Neural cell (in vitro differentiated cells): ENCODE measurements around the gene SLC2A13. TPM values are rescaled to one million over a fixed set of nuclear protein-coding genes. Genes with fewer than 3 reads are reported as not detected.

Experiments
- H2AFZ ChIP-seq: fragments of 200-600, 300-800 bp; sonication (generic), shearing (Covaris generic); 2 replicates; pipeline ENCODE4 v1.6.0; 2014; ENCODE audit warnings: low read depth, mild to moderate bottlenecking, antibody characterized with exemption, low read length, moderate library complexity
- H3F3A ChIP-seq: fragments of 200-600 bp; shearing (Covaris generic); 2 replicates; pipeline ENCODE4 v1.6.1; 2016; ENCODE audit warnings: mild to moderate bottlenecking, moderate library complexity, mixed read lengths, antibody characterized with exemption, low read length; ENCODE audit not compliant: insufficient read depth, poor library complexity, severe bottlenecking
- H3K27ac ChIP-seq: fragments of 200-600, 300-800 bp; sonication (generic), shearing (Covaris generic); 2 replicates; pipeline ENCODE4 v1.5.1; 2014; ENCODE audit warnings: mild to moderate bottlenecking, low read length, moderate library complexity
- H3K27me3 ChIP-seq: fragments of 300-800, 200-600 bp; sonication (generic), shearing (Covaris generic); 2 replicates; pipeline ENCODE4 v1.6.0; 2014; ENCODE audit warnings: mild to moderate bottlenecking, low read depth, low read length, moderate library complexity; ENCODE audit not compliant: insufficient read depth
- H3K36me3 ChIP-seq: fragments of 300-800, 200-600 bp; sonication (generic), shearing (Covaris generic); 2 replicates; pipeline ENCODE4 v1.5.1; 2014; ENCODE audit warnings: mild to moderate bottlenecking, antibody characterized with exemption, low read length, moderate library complexity; ENCODE audit not compliant: insufficient read depth
- H3K4me2 ChIP-seq: fragments of 300-800, 200-600 bp; sonication (generic), shearing (Covaris generic); 2 replicates; pipeline ENCODE4 v1.6.0; 2014; ENCODE audit warnings: mild to moderate bottlenecking, low read length
- H3K4me3 ChIP-seq: fragments of 300-800, 200-600 bp; sonication (generic), shearing (Covaris generic); 2 replicates; pipeline ENCODE4 v1.5.1; 2014; ENCODE audit warnings: mild to moderate bottlenecking, low read length, moderate library complexity
- H3K79me2 ChIP-seq: fragments of 200-600 bp; shearing (Covaris generic); replicated peaks from 2 replicates; pipeline ENCODE4 v1.6.0; 2014; ENCODE audit warnings: mild to moderate bottlenecking, low read length, moderate library complexity; ENCODE audit not compliant: insufficient read depth
- H3K9ac ChIP-seq: fragments of 300-800, 200-600 bp; sonication (generic), shearing (Covaris generic); 2 replicates; pipeline ENCODE4 v1.6.1; 2016; ENCODE audit warnings: mild to moderate bottlenecking, low read length, mixed read lengths
- H3K9me2 ChIP-seq: fragments of 200-600 bp; shearing (Covaris generic); 2 replicates; pipeline ENCODE4 v1.6.1; 2016; ENCODE audit warnings: mild to moderate bottlenecking, low read length, mixed read lengths; ENCODE audit not compliant: insufficient read depth
- H3K9me3 ChIP-seq: fragments of 200-600, 300-800 bp; sonication (generic), shearing (Covaris generic); 2 replicates; pipeline ENCODE4 v1.6.1; 2016; ENCODE audit warnings: mild to moderate bottlenecking, mixed run types, low read length, moderate library complexity, mixed read lengths
- H4K20me1 ChIP-seq: fragments of 200-600 bp; shearing (Covaris generic); 2 replicates; pipeline ENCODE4 v1.6.1; 2016; ENCODE audit warnings: mild to moderate bottlenecking, mixed run types; ENCODE audit not compliant: insufficient read depth
- EP300 ChIP-seq: fragments of 450-650 bp; conservative IDR thresholded peaks from 2 replicates; pipeline ENCODE4 v1.6.1; 2014; ENCODE audit warnings: antibody characterized with exemption, mild to moderate bottlenecking, moderate library complexity; ENCODE audit not compliant: poor library complexity, severe bottlenecking
- EZH2 ChIP-seq: fragments of 200-600, 300-800 bp; shearing (Covaris generic), sonication (generic); IDR thresholded peaks from 2 replicates; pipeline ENCODE4 v1.6.1; 2014; ENCODE audit warnings: antibody characterized with exemption, low read length, borderline replicate concordance, mild to moderate bottlenecking; ENCODE audit not compliant: insufficient read depth, poor library complexity, severe bottlenecking
- MXI1 ChIP-seq: fragments of 450-650 bp; conservative IDR thresholded peaks from 2 replicates; pipeline ENCODE4 v1.6.1; 2014; ENCODE audit warnings: antibody characterized with exemption, mild to moderate bottlenecking; ENCODE audit not compliant: poor library complexity, severe bottlenecking
- POLR2AphosphoS5 ChIP-seq: IDR thresholded peaks from 2 replicates; pipeline ENCODE4 v1.6.1; 2012
- RAD21 ChIP-seq: fragments of 450-650 bp; conservative IDR thresholded peaks from 2 replicates; pipeline ENCODE4 v1.6.1; 2014; ENCODE audit warnings: antibody characterized with exemption, mild to moderate bottlenecking, moderate library complexity
- REST ChIP-seq: IDR thresholded peaks from 2 replicates; pipeline ENCODE4 v1.6.1; 2012; ENCODE audit warnings: borderline replicate concordance
- SMC3 ChIP-seq: fragments of 450-650 bp; conservative IDR thresholded peaks from 2 replicates; pipeline ENCODE4 v1.6.1; 2014; ENCODE audit warnings: antibody characterized with exemption, mild to moderate bottlenecking, moderate library complexity; ENCODE audit not compliant: poor library complexity
- TAF1 ChIP-seq: IDR thresholded peaks from 2 replicates; pipeline ENCODE4 v1.6.1; 2012; ENCODE audit warnings: low read depth
- polyA plus RNA-seq: library from polyadenylated mRNA; depleted of rRNA; stranded (reverse); fragments of >200 nt; gene quantifications from 2 replicates; pipeline ENCODE4 v1.2.3, GENCODE V29; 2014
- TF ChIP-seq, protein P1 (sequence below): fragments of 450-650 bp; IDR thresholded peaks from 2 replicates; pipeline ENCODE4 v1.5.1; 2014; ENCODE audit warnings: antibody characterized with exemption, mild to moderate bottlenecking, moderate library complexity; ENCODE audit not compliant: poor library complexity, severe bottlenecking

Gene SLC2A13
- polyA plus RNA-seq, 1 donor from 2014 or later, result 10.7 TPM

GRCh38 chr12:40012711-40013110 is 93.2 kb downstream of the SLC2A13 start:
- Histone ChIP-seq H3K4me2 (no peak overlapping the region), H4K20me1 (no peaks in the 10 kb centered on the region), H3K27ac (no peak overlapping the region), H3K9ac (no peak overlapping the region), H3K79me2 (no peaks in the 10 kb centered on the region), H3K27me3 (no peaks in the 10 kb centered on the region), H3F3A (no peaks in the 10 kb centered on the region), H3K4me3 (no peak overlapping the region), H3K9me2 (no peaks in the 10 kb centered on the region), H3K9me3 (no peaks in the 10 kb centered on the region), H3K36me3 (no peaks in the 10 kb centered on the region), H2AFZ (no peak overlapping the region)
- TF ChIP-seq POLR2AphosphoS5 (no peak), REST (no peak), EP300 (no peak), SMC3 (no peak), TAF1 (no peak), RAD21 (no peak)
- TF ChIP-seq, protein P1, sequence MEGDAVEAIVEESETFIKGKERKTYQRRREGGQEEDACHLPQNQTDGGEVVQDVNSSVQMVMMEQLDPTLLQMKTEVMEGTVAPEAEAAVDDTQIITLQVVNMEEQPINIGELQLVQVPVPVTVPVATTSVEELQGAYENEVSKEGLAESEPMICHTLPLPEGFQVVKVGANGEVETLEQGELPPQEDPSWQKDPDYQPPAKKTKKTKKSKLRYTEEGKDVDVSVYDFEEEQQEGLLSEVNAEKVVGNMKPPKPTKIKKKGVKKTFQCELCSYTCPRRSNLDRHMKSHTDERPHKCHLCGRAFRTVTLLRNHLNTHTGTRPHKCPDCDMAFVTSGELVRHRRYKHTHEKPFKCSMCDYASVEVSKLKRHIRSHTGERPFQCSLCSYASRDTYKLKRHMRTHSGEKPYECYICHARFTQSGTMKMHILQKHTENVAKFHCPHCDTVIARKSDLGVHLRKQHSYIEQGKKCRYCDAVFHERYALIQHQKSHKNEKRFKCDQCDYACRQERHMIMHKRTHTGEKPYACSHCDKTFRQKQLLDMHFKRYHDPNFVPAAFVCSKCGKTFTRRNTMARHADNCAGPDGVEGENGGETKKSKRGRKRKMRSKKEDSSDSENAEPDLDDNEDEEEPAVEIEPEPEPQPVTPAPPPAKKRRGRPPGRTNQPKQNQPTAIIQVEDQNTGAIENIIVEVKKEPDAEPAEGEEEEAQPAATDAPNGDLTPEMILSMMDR, result no peak

- H3K9ac ChIP-seq, result no peak overlapping the region
- H3K27ac ChIP-seq, result no peak overlapping the region
- no peaks in the 10 kb centered on the region for H3K36me3 ChIP-seq
- H3K79me2 ChIP-seq, result no peaks in the 10 kb centered on the region
- H3K9me2 ChIP-seq, result no peaks in the 10 kb centered on the region
- no peaks in the 10 kb centered on the region for H4K20me1 ChIP-seq
- no peak overlapping the region for H3K4me3 ChIP-seq
- H2AFZ ChIP-seq, result no peak overlapping the region
- H3K9me3 ChIP-seq, result no peaks in the 10 kb centered on the region
- no peak overlapping the region for H3K4me2 ChIP-seq
- no peaks in the 10 kb centered on the region for H3K27me3 ChIP-seq
- H3F3A ChIP-seq, result no peaks in the 10 kb centered on the region
- TF ChIP-seq, protein P1, result no peak
- no peak for TF ChIP-seq EZH2
- no peak for TF ChIP-seq RAD21
- TF ChIP-seq POLR2AphosphoS5, result no peak
- no peak for TF ChIP-seq REST
- TF ChIP-seq TAF1, result no peak
- no peak for TF ChIP-seq MXI1
- no peak for TF ChIP-seq EP300
- no peak for TF ChIP-seq SMC3
Measured at GRCh38 chr12:40011775-40012129, 94.1 kb downstream of the SLC2A13 start.
